Thyroid gland (tissue), 4 donors: Measurements from ENCODE around the gene JHY.

Experiments
- CTCF ChIP-seq, 6 experiments: fragments of 200-600 bp in 3 of 6; fragments of 450-650 bp in 3 of 6; sonication (generic) in 3 of 6; IDR thresholded peaks; one replicate each; pipeline ENCODE4 v1.5.1; 2016 to 2019; ENCODE audit warnings: antibody characterized with exemption in 6 of 6, mild to moderate bottlenecking in 2 of 6, inconsistent platforms in 1 of 6, moderate library complexity in 1 of 6
- POLR2A ChIP-seq, 2 donors: fragments of 450-650 bp; IDR thresholded peaks; one replicate each; pipeline ENCODE4 v1.6.1; 2017; ENCODE audit warnings: antibody characterized with exemption in 2 of 2, mild to moderate bottlenecking in 2 of 2, moderate library complexity in 1 of 2

GRCh38 chr11:122898799-122899198 is 16.2 kb downstream of the JHY start:
- TF ChIP-seq CTCF (IDR thresholded peaks at IDR 0.05): no peak
- TF ChIP-seq POLR2A (IDR thresholded peaks at IDR 0.05): no peak
